Astrocyte (in vitro differentiated cells and primary cell): ENCODE data around the gene EMID1. TPM values are rescaled to one million over a fixed set of nuclear protein-coding genes. Genes with fewer than 3 reads are reported as not detected.

Source experiments
- DNase-seq: peaks from one replicate; pipeline ENCODE4 v3.0.0-alpha.2; 2010; ENCODE audit warnings: low read depth
- FAIRE-seq: peaks from 2 replicates; lab custom pipeline; 2011; peaks lifted over from hg19 to GRCh38; lab: Jason Lieb, UNC
- H2AFZ ChIP-seq: 2 replicates; pipeline ENCODE4 v1.6.0; 2012; ENCODE audit warnings: low read depth, low read length, inconsistent platforms
- H3K27ac ChIP-seq: 2 replicates; pipeline ENCODE4 v1.5.1; 2011; ENCODE audit warnings: low read depth, low read length, inconsistent platforms
- H3K27me3 ChIP-seq: 2 replicates; pipeline ENCODE4 v1.6.0; 2011; ENCODE audit warnings: low read length, inconsistent platforms; ENCODE audit not compliant: insufficient read depth
- H3K36me3 ChIP-seq: 2 replicates; pipeline ENCODE4 v1.5.1; 2011; ENCODE audit warnings: low read length, inconsistent platforms; ENCODE audit not compliant: insufficient read depth
- H3K4me1 ChIP-seq: 2 replicates; pipeline ENCODE4 v1.5.1; 2011; ENCODE audit warnings: low read length, inconsistent platforms; ENCODE audit not compliant: insufficient read depth
- H3K4me2 ChIP-seq: 2 replicates; pipeline ENCODE4 v1.6.0; 2012; ENCODE audit warnings: low read length, inconsistent platforms
- H3K4me3 ChIP-seq: 2 replicates; pipeline ENCODE4 v1.5.1; 2011; ENCODE audit warnings: low read depth, mild to moderate bottlenecking, low read length, inconsistent platforms; ENCODE audit not compliant: insufficient read depth
- H3K79me2 ChIP-seq: 2 replicates; pipeline ENCODE4 v1.6.0; 2012; ENCODE audit warnings: mild to moderate bottlenecking, low read length, inconsistent platforms; ENCODE audit not compliant: insufficient read depth
- H3K9ac ChIP-seq: 2 replicates; pipeline ENCODE4 v1.6.0; 2012; ENCODE audit warnings: mild to moderate bottlenecking, low read length, inconsistent platforms
- H3K9me3 ChIP-seq: 2 replicates; pipeline ENCODE4 v1.5.1; 2012; ENCODE audit warnings: low read depth, mild to moderate bottlenecking, low read length, inconsistent platforms; ENCODE audit not compliant: insufficient read depth
- H4K20me1 ChIP-seq: 2 replicates; pipeline ENCODE4 v1.6.0; 2012; ENCODE audit warnings: low read length, inconsistent platforms; ENCODE audit not compliant: insufficient read depth
- H3K27ac Mint-ChIP-seq: one replicate; pipeline ENCODE4 v1.8.0; 2021; ENCODE audit warnings: mild to moderate bottlenecking, mixed read lengths; ENCODE audit not compliant: unreplicated experiment
- H3K27me3 Mint-ChIP-seq: one replicate; pipeline ENCODE4 v1.8.0; 2021; ENCODE audit warnings: low read depth, mixed read lengths; ENCODE audit not compliant: unreplicated experiment
- H3K36me3 Mint-ChIP-seq: one replicate; pipeline ENCODE4 v1.8.0; 2021; ENCODE audit warnings: low read depth, mixed read lengths; ENCODE audit not compliant: unreplicated experiment
- H3K4me1 Mint-ChIP-seq: one replicate; pipeline ENCODE4 v1.8.0; 2021; ENCODE audit warnings: low read depth, mixed read lengths; ENCODE audit not compliant: unreplicated experiment
- H3K4me3 Mint-ChIP-seq: one replicate; pipeline ENCODE4 v1.8.0; 2021; ENCODE audit warnings: mild to moderate bottlenecking, moderate library complexity, mixed read lengths; ENCODE audit not compliant: unreplicated experiment
- H3K9me3 Mint-ChIP-seq: one replicate; pipeline ENCODE4 v1.8.0; 2021; ENCODE audit warnings: mild to moderate bottlenecking, mixed read lengths; ENCODE audit not compliant: unreplicated experiment
- CTCF ChIP-seq: IDR thresholded peaks from 2 replicates; pipeline ENCODE4 v1.5.1; 2011; ENCODE audit warnings: low read depth, mild to moderate bottlenecking, inconsistent platforms, low read length, moderate library complexity; ENCODE audit not compliant: insufficient read depth
- EZH2 ChIP-seq: IDR thresholded peaks from 2 replicates; pipeline ENCODE4 v1.6.1; 2012; ENCODE audit warnings: mild to moderate bottlenecking, low read length, inconsistent platforms; ENCODE audit not compliant: insufficient read depth
- total RNA-seq: library from RNA; stranded (reverse); gene quantifications from 2 replicates; pipeline ENCODE4 v1.2.1, GENCODE V29; 2021

EMID1 gene
- total RNA-seq, 1 donor from 2014 or later, result 0.34 TPM

GRCh38 chr22:29195964-29196666 is 9.6 kb upstream of the EMID1 start:
- H3K27me3 Mint-ChIP-seq, result peaks cover 9% of the 10 kb centered on the region
- Histone ChIP-seq H3K9me3 (no peaks in the 10 kb centered on the region), H4K20me1 (no peaks in the 10 kb centered on the region), H3K27ac (no peak overlapping the region), H2AFZ (no peak overlapping the region), H3K4me3 (no peak overlapping the region), H3K9ac (no peak overlapping the region), H3K27me3 (no peaks in the 10 kb centered on the region), H3K4me2 (no peak overlapping the region), H3K36me3 (no peaks in the 10 kb centered on the region), H3K79me2 (no peaks in the 10 kb centered on the region), H3K4me1 (no peaks in the 10 kb centered on the region)
- no peaks in the 10 kb centered on the region for H3K36me3 Mint-ChIP-seq
- TF ChIP-seq CTCF, result no peak
- TF ChIP-seq EZH2, result no peak
- no peak overlapping the region for H3K27ac Mint-ChIP-seq
- FAIRE-seq, result no peak
- H3K4me1 Mint-ChIP-seq, result no peaks in the 10 kb centered on the region
- H3K4me3 Mint-ChIP-seq, result no peak overlapping the region
- DNase-seq, result no peak
- peaks cover 3% of the 10 kb centered on the region for H3K9me3 Mint-ChIP-seq

GRCh38 chr22:29197096-29197495 is 8.6 kb upstream of the EMID1 start:
- H3K79me2 ChIP-seq, result no peaks in the 10 kb centered on the region
- no peak overlapping the region for H3K4me3 ChIP-seq
- no peak for FAIRE-seq
- no peak overlapping the region for H3K27ac ChIP-seq
- H3K9ac ChIP-seq, result no peak overlapping the region
- H3K9me3 ChIP-seq, result no peaks in the 10 kb centered on the region
- Mint-ChIP-seq H3K27me3 (peaks cover 16% of the 10 kb centered on the region), H3K9me3 (peaks cover 3% of the 10 kb centered on the region), H3K4me1 (no peaks in the 10 kb centered on the region), H3K36me3 (no peaks in the 10 kb centered on the region), H3K4me3 (no peak overlapping the region), H3K27ac (no peak overlapping the region)
- no peak overlapping the region for H2AFZ ChIP-seq
- no peak overlapping the region for H3K4me2 ChIP-seq
- no peaks in the 10 kb centered on the region for H3K36me3 ChIP-seq
- TF ChIP-seq CTCF (no peak), EZH2 (no peak)
- no peaks in the 10 kb centered on the region for H3K27me3 ChIP-seq
- no peaks in the 10 kb centered on the region for H3K4me1 ChIP-seq
- no peak for DNase-seq
- no peaks in the 10 kb centered on the region for H4K20me1 ChIP-seq

GRCh38 chr22:29198240-29198639 is 7.5 kb upstream of the EMID1 start:
- no peak overlapping the region for H3K4me3 ChIP-seq

More at GRCh38 chr22:29198240-29198639, 7.5 kb upstream of the EMID1 start:
- no peak overlapping the region for H3K4me2 ChIP-seq
- no peak overlapping the region for H2AFZ ChIP-seq
- H3K36me3 Mint-ChIP-seq, result no peaks in the 10 kb centered on the region
- no peaks in the 10 kb centered on the region for H4K20me1 ChIP-seq
- H3K27ac Mint-ChIP-seq, result no peak overlapping the region
- peaks cover 16% of the 10 kb centered on the region for H3K27me3 Mint-ChIP-seq
- no peak for DNase-seq
- no peaks in the 10 kb centered on the region for H3K9me3 ChIP-seq
- FAIRE-seq, result no peak
- H3K9ac ChIP-seq, result no peak overlapping the region
- no peaks in the 10 kb centered on the region for H3K27me3 ChIP-seq
- H3K9me3 Mint-ChIP-seq, result peaks cover 3% of the 10 kb centered on the region
- no peaks in the 10 kb centered on the region for H3K36me3 ChIP-seq
- H3K4me1 Mint-ChIP-seq, result no peaks in the 10 kb centered on the region
- H3K79me2 ChIP-seq, result no peaks in the 10 kb centered on the region
- no peak overlapping the region for H3K4me3 Mint-ChIP-seq
- H3K4me1 ChIP-seq, result peaks cover 9% of the 10 kb centered on the region
- no peak overlapping the region for H3K27ac ChIP-seq
- no peak for TF ChIP-seq CTCF
- no peak for TF ChIP-seq EZH2
